Spleen (tissue), 7 donors: ENCODE data around the gene CCDC61.

Experiments used
- POLR2A ChIP-seq, 3 donors: fragments of 450-650 bp; IDR thresholded peaks; one replicate each; pipeline ENCODE4 v1.5.1; 2017; ENCODE audit warnings: antibody characterized with exemption in 3 of 3, mild to moderate bottlenecking in 1 of 3
- POLR2AphosphoS5 ChIP-seq, 3 donors: sonication (generic); formaldehyde crosslinking; IDR thresholded peaks; one replicate each; pipeline ENCODE4 v1.5.1; 2017; ENCODE audit warnings: antibody characterized with exemption in 3 of 3
- TF ChIP-seq, protein P1 (sequence below), 11 experiments: fragments of 200-600 bp in 7 of 11; fragments of 450-650 bp in 4 of 11; sonication (generic) in 4 of 11; IDR thresholded peaks in 8 of 11; conservative IDR thresholded peaks in 3 of 11; 1 replicate in 7 of 11; 2 replicates in 4 of 11; pipeline versions ENCODE4 v1.4.0 to v1.8.0; 2016 to 2021; ENCODE audit warnings: antibody characterized with exemption in 11 of 11, inconsistent platforms in 4 of 11, mild to moderate bottlenecking in 1 of 11
- donor health status: DM: no; HTN: no; CAD: no; lungs with moderate emphysema.
- donor health status: DM: no; HTN: no; CAD: no.
- donor health status: DM: no; HTN: no; CAD: no.

- TF ChIP-seq, protein P1, sequence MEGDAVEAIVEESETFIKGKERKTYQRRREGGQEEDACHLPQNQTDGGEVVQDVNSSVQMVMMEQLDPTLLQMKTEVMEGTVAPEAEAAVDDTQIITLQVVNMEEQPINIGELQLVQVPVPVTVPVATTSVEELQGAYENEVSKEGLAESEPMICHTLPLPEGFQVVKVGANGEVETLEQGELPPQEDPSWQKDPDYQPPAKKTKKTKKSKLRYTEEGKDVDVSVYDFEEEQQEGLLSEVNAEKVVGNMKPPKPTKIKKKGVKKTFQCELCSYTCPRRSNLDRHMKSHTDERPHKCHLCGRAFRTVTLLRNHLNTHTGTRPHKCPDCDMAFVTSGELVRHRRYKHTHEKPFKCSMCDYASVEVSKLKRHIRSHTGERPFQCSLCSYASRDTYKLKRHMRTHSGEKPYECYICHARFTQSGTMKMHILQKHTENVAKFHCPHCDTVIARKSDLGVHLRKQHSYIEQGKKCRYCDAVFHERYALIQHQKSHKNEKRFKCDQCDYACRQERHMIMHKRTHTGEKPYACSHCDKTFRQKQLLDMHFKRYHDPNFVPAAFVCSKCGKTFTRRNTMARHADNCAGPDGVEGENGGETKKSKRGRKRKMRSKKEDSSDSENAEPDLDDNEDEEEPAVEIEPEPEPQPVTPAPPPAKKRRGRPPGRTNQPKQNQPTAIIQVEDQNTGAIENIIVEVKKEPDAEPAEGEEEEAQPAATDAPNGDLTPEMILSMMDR (IDR thresholded peaks at IDR 0.05 in 8 of 11, conservative IDR thresholded peaks at IDR 0.05 in 3 of 11): no peak
- TF ChIP-seq POLR2A (IDR thresholded peaks at IDR 0.05) (no peak), POLR2AphosphoS5 (IDR thresholded peaks at IDR 0.05) (no peak)
These were observed 71.2 kb downstream of the CCDC61 start for GRCh38 chr19:46066471-46066870.
